GM19035 (cell line): ENCODE data around the gene PCDHB16.
"Not testable (repeated sequence)": the region's sequence is repeated elsewhere in the genome, so short reads cannot be mapped to it uniquely, and the experiment has no call there.

Source experiments
- ATAC-seq: cut with Tn5 transposase; IDR thresholded peaks from one replicate; pipeline ENCODE4 v1.9.1; 2021; ENCODE audit not compliant: unreplicated experiment

PCDHB16 gene

DNA sequence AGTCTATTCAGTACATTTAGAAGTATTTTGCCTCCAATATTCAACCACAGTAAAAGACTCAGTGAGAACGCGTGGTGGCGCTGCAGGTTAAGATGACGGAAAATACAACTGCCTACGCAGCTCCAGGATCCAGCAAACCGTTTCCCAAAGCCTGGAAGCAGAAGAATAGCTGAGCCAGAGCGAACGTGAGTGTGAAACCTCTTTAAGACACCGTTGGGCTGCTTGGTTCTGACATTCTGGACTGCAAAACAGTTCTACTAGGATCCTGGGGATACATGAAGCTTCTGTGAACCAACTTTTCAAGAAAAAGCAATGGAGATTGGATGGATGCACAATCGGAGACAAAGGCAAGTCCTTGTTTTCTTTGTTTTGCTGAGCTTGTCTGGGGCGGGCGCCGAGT lies at the start of gene PCDHB16:
Gene PCDHB16, plus strand, starts transcription at position 140 of the 400 bp plus-strand sequence. Its CDS starts 173 bp downstream, at position 313.
- no peak for ATAC-seq

DNA sequence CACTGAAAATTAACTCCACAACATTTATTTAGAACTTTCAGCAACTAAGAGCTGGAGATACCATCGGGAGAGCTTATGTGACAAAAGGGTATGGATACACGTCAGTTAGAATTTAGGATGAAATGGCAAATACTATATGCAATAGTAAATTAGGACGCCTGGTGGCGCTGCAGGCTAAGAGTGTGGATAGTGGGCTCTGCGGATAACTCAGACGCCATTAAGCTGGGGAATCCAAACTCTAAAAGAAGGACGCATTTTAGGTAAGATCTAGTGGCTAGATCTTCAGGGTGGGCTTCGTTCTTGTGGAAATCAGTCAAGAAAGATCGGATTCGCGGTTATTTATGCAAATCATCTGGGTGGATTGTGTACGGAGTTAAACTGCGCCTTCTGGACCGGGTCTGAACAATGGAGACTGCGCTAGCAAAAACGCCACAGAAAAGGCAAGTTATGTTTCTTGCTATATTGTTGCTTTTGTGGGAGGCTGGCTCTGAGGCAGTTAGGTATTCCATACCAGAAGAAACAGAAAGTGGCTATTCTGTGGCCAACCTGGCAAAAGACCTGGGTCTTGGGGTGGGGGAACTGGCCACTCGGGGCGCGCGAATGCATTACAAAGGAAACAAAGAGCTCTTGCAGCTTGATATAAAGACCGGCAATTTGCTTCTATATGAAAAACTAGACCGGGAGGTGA lies 47.0 kb upstream of the PCDHB16 start, which contains the start of gene PCDHB5:
Gene PCDHB5, plus strand, starts transcription at position 177 of the 688 bp plus-strand sequence. Its CDS starts 229 bp downstream, at position 406.
- ATAC-seq: no peak

DNA sequence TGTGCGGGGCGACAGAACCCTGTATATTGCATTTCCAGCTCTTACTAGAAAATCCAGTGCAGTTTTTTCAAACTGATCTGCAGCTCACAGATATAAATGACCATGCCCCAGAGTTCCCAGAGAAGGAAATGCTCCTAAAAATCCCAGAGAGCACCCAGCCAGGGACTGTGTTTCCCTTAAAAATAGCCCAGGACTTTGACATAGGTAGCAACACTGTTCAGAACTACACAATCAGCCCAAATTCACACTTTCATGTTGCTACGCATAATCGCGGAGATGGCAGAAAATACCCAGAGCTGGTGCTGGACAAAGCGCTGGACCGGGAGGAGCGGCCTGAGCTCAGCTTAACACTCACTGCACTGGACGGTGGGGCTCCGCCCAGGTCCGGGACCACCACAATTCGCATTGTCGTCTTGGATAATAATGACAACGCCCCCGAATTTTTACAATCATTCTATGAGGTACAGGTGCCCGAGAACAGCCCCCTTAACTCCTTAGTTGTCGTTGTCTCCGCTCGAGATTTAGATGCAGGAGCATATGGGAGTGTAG lies 46.4 kb upstream of the PCDHB16 start:
- no peak for ATAC-seq

DNA sequence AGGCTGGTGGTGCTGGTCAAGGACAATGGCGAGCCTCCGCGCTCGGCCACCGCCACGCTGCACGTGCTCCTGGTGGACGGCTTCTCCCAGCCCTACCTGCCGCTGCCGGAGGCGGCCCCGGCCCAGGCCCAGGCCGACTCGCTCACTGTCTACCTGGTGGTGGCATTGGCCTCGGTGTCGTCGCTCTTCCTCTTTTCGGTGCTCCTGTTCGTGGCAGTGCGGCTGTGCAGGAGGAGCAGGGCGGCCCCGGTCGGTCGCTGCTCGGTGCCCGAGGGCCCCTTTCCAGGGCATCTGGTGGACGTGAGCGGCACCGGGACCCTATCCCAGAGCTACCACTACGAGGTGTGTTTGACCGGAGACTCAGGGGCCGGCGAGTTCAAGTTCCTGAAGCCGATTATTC lies 44.8 kb upstream of the PCDHB16 start:
- ATAC-seq: not testable (repeated sequence)

DNA sequence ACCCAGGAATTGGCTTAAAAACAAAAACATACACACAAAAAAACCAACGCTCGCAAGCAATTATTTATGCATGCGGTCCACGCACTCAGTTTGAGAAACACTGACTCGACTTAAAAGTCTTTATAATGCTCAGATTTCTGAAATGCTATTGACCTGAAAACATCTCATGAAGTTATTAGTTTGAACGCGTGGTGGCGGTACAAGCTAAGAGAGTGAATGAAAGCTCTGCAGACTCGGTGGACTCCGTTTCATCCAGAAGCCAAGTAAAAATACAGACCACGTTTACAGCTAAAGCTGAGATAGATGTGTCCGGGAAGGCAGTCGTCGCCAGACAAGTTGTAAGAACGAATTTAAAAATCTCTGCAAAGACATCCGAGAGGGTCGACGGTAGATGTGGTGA lies 32.4 kb upstream of the PCDHB16 start, which contains the start of gene PCDHB6:
Gene PCDHB6, plus strand, starts transcription at position 246 of the 400 bp plus-strand sequence. CDS start 201 bp downstream, outside the sequence.
- no peak for ATAC-seq

DNA sequence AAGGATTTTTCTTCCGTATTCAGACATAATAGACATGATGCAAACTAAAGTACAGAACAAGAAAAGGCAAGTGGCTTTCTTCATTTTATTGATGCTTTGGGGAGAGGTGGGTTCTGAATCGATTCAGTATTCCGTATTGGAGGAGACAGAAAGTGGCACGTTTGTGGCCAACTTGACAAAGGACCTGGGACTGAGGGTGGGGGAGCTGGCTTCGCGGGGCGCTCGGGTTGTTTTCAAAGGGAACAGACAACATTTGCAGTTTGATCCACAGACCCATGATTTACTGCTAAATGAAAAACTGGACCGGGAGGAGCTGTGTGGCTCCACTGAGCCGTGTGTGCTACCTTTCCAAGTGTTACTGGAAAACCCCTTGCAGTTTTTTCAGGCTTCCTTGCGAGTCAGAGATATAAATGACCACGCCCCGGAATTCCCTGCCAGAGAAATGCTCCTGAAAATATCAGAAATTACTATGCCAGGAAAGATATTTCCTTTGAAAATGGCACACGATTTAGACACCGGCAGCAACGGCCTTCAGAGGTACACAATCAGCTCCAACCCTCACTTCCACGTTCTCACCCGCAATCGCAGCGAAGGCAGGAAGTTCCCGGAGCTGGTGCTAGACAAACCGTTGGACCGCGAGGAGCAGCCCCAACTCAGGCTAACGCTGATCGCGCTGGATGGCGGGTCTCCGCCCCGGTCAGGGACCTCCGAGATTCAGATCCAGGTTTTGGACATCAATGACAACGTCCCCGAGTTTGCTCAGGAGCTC lies 31.8 kb upstream of the PCDHB16 start:
- no peak for ATAC-seq

DNA sequence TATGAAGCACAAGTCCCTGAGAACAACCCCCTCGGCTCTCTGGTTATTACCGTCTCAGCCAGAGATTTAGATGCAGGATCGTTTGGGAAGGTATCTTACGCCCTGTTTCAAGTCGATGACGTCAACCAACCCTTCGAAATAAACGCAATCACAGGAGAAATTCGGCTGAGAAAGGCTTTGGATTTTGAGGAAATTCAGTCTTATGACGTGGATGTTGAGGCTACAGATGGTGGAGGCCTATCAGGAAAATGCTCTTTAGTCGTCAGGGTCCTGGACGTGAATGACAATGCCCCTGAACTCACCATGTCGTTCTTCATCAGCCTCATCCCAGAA lies 31.2 kb upstream of the PCDHB16 start:
- no peak for ATAC-seq

DNA sequence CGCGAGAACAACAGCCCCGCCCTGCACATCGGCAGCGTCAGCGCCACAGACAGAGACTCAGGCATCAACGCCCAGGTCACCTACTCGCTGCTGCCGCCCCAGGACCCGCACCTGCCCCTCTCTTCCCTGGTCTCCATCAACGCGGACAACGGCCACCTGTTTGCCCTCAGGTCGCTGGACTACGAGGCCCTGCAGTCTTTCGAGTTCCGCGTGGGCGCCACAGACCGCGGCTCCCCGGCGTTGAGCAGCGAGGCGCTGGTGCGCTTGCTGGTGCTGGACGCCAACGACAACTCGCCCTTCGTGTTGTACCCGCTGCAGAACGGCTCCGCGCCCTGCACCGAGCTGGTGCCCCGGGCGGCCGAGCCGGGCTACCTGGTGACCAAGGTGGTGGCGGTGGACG lies 30.6 kb upstream of the PCDHB16 start:
- ATAC-seq: not testable (repeated sequence)

DNA sequence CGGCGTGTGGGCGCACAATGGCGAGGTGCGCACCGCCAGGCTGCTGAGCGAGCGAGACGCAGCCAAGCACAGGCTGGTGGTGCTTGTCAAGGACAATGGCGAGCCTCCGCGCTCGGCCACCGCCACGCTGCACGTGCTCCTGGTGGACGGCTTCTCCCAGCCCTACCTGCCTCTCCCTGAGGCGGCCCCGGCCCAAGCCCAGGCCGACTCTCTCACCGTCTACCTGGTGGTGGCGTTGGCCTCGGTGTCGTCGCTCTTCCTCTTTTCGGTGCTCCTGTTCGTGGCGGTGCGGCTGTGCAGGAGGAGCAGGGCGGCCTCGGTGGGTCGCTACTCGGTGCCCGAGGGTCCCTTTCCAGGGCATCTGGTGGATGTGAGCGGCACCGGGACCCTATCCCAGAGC lies 30.1 kb upstream of the PCDHB16 start:
- ATAC-seq: not testable (repeated sequence)

DNA sequence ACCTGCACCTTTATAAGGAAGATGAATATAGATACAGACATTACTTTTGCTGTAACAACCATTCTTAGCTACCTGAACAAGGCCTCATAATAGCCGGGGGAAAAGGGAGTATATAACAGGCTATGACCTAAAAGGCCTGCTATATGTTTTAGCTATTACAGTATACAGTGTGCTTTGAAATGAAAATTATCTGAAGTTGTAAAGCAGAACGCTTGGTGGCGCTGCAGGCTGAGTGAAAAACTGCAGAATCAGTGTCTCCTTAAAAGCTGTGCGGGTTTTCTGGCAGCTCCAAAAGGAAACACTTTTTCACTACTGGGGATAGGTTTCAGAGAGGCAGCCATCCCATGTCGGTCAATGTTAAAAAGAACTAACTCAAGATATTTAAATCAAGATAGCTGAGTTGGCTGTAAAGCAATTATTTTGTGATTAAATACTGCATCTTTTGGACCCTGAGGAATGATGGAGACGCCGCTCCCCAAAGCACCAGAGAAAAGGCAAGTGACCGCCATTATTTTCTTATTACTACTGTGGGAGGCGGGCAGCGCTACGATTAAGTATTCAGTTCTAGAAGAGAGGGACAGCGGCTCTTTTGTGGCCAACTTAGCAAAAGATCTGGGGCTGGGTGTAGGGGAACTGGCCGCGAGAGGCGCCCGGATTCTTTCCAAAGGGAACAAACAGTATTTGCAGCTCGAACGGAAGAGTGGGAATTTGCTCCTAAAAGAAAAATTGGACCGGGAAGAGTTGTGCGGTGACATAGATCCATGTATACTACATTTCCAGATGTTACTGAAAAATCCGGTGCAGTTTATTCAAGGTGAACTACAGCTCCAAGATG lies 26.4 kb upstream of the PCDHB16 start:
- no peak for ATAC-seq

DNA sequence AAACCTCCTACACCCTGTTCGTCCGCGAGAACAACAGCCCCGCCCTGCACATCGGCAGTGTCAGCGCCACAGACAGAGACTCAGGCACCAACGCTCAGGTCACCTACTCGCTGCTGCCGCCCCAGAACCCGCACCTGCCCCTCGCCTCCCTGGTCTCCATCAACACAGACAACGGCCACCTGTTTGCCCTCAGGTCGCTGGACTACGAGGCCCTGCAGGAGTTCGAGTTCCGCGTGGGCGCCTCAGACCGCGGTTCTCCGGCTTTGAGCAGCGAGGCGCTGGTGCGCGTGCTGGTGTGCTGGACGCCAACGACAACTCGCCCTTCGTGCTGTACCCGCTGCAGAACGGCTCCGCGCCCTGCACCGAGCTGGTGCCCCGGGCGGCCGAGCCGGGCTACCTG lies 24.8 kb upstream of the PCDHB16 start:
- ATAC-seq: not testable (repeated sequence)

DNA sequence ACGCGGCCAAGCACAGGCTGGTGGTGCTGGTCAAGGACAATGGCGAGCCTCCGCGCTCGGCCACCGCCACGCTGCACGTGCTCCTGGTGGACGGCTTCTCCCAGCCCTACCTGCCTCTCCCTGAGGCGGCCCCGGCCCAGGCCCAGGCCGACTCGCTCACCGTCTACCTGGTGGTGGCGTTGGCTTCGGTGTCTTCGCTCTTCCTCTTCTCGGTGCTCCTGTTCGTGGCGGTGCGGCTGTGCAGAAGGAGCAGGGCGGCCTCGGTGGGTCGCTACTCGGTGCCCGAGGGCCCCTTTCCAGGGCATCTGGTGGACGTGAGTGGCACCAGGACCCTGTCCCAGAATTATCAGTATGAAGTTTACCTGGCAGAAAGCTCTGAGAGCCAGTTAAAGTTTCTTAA lies 24.3 kb upstream of the PCDHB16 start:
- not testable (repeated sequence) for ATAC-seq

DNA sequence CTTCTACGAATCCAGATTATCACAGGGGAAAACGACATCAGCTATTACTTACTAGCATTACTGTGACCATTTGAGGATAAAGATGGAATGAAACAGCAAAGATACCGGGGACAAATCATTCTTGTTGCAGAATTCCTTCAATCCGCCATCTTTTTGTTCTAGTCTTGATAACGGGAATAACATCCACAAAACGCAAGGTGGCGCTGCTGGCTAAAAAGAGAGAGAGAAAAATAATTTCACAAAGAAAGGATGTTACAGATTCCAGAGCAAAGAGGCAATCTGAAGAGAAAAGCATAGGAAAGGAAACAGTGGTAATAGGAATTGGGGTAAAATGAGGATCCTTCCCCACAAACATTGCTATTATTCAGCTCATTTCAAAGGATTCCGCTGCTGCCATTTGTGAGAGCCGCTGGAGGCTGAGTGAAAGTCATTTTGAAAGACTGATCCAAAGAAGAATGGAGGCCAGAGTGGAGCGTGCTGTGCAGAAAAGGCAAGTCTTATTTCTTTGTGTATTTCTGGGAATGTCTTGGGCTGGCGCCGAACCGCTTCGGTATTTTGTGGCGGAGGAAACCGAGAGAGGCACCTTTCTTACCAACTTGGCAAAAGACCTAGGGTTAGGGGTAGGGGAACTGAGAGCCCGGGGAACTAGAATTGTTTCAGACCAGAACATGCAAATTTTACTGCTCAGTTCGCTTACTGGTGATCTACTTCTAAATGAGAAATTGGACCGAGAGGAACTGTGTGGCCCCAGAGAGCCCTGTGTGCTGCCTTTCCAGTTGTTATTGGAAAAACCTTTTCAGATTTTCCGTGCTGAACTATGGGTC lies 9.6 kb upstream of the PCDHB16 start, which contains the start of gene PCDHB7:
Gene PCDHB7, plus strand, starts transcription at position 264 of the 824 bp plus-strand sequence. Its CDS starts 192 bp downstream, at position 456.
- no peak for ATAC-seq

DNA sequence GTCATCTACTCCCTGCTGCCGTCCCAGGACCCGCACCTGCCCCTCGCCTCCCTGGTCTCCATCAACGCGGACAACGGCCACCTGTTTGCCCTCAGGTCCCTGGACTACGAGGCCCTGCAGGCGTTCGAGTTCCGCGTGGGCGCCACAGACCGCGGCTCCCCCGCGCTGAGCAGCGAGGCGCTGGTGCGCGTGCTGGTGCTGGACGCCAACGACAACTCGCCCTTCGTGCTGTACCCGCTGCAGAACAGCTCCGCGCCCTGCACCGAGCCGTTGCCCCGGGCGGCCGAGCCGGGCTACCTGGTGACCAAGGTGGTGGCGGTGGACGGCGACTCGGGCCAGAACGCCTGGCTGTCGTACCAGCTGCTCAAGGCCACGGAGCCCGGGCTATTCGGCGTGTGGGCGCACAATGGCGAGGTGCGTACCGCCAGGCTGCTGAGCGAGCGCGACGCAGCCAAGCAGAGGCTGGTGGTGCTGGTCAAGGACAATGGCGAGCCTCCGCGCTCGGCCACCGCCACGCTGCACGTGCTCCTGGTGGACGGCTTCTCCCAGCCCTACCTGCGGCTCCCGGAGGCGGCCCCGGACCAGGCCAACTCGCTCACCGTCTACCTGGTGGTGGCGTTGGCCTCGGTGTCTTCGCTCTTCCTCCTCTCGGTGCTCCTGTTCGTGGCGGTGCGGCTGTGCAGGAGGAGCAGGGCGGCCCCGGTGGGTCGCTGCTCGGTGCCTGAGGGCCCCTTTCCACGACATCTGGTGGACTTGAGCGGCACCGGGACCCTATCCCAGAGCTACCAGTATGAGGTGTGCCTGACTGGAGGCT lies 7.7 kb upstream of the PCDHB16 start:
- not testable (repeated sequence) for ATAC-seq

DNA sequence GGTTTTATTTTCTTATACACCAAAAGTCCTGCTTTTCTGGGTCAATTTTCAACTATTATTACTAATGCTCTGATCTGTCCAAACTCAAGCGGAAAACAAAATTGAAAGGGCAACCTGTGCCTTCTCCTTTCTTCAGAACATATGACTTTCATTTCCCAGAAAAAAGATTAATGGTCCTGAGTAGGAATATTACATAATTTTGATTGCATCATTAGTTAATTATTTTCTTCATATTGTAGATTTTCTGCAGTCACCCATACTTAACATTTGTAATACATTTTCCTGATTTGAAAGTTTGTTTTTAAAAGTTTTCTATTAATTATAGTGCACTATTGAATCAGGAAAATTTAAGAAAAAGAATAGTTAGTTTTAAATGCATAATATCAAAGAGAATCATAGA lies 6.3 kb upstream of the PCDHB16 start:
- no peak for ATAC-seq

DNA sequence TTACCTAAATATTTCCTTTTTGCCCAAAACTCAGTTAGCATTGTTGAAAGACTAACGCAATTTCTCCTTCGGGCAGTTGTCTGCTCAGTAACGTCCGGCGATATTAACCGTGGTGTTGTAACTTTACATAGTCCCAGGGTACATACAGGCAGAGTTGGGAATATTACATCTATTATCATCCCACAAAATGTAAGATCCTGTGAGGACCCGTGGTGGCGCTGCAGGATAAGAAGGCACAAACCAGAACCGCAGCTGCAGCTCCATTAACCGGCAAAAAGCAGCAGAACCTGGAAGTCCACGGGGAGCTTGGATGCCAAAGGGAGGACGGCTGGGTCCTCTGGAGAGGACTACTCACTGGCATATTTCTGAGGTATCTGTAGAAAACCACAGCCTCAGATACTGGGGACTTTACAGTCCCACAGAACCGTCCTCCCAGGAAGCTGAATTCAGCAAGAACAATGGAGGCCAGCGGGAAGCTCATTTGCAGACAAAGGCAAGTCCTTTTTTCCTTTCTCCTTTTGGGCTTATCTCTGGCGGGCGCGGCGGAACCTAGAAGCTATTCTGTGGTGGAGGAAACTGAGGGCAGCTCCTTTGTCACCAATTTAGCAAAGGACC lies 4.5 kb upstream of the PCDHB16 start, which contains the start of gene PCDHB8:
Gene PCDHB8, plus strand, starts transcription at position 214 of the 615 bp plus-strand sequence. Its CDS starts 245 bp downstream, at position 459.
- ATAC-seq: not testable (repeated sequence)

DNA sequence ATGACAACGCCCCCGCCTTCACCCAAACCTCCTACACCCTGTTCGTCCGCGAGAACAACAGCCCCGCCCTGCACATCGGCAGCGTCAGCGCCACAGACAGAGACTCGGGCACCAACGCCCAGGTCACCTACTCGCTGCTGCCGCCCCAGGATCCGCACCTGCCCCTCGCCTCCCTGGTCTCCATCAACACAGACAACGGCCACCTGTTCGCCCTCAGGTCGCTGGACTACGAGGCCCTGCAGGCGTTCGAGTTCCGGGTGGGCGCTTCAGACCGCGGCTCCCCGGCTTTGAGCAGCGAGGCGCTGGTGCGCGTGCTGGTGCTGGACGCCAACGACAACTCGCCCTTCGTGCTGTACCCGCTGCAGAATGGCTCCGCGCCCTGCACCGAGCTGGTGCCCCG lies 2.8 kb upstream of the PCDHB16 start:
- ATAC-seq: not testable (repeated sequence)

DNA sequence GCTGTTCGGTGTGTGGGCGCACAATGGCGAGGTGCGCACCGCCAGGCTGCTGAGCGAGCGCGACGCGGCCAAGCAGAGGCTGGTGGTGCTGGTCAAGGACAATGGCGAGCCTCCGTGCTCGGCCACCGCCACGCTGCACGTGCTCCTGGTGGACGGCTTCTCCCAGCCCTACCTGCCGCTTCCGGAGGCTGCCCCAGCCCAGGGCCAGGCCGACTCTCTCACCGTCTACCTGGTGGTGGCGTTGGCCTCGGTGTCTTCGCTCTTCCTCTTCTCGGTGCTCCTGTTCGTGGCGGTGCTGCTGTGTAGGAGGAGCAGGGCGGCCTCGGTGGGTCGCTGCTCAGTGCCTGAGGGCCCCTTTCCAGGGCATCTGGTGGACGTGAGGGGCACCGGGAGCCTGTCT lies 2.3 kb upstream of the PCDHB16 start:
- not testable (repeated sequence) for ATAC-seq

DNA sequence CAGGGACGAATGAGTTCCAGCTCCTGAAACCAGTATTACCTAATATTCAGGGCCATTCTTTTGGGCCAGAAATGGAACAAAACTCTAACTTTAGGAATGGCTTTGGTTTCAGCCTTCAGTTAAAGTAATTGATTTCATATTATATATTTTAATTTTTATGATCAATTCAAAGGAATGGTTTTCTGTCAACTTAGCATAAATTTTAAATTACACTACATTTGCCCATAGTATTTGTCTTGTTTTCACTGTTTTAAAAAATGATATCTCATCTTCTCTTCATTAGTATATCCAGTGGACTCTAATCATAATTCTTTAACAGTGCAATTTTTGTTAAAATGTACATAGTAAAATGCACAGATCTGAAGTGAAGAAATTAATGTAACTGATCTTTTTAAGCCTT lies 1.9 kb upstream of the PCDHB16 start:
- ATAC-seq: no peak
